Stimulated activated naive CD8-positive, alpha-beta T cell treated with anti-CD3 and anti-CD28 coated beads, Interleukin-15, Interleukin-2, amounts not matched to agents 100 U/mL and 50 U/mL, for 24 hours (primary cell): ENCODE data around the gene CHST11.

ENCODE experiments used
- ATAC-seq: fragments of 150-1000 bp; cut with Tn5 transposase; one replicate; pipeline ENCODE4 v1.10.0; 2021
- DNase-seq: peaks from one replicate; pipeline ENCODE4 v3.0.0; 2021

Gene CHST11

GRCh38 chr12:104585448-104586055 is 128.8 kb downstream of the CHST11 start:
- DNase-seq (no peak), ATAC-seq (no peak)

- DNase-seq (no peak), ATAC-seq (no peak)
Measured at GRCh38 chr12:104586351-104586919, 129.7 kb downstream of the CHST11 start.

GRCh38 chr12:104588047-104588920 is 131.5 kb downstream of the CHST11 start:
- no peak for ATAC-seq

GRCh38 chr12:104588921-104589590 is 132.3 kb downstream of the CHST11 start:
- no peak for ATAC-seq
- DNase-seq: no peak

More at GRCh38 chr12:104588047-104588920, 131.5 kb downstream of the CHST11 start:
- no peak for DNase-seq

- ATAC-seq: no peak
- DNase-seq: no peak
Measured at GRCh38 chr12:104590022-104590421, 133.3 kb downstream of the CHST11 start.

- ATAC-seq (no peak), DNase-seq (no peak)
Measured at GRCh38 chr12:104591257-104591885, 134.6 kb downstream of the CHST11 start.

- ATAC-seq (no peak), DNase-seq (no peak)
Measured at GRCh38 chr12:104593482-104593881, 136.7 kb downstream of the CHST11 start.

GRCh38 chr12:104596134-104596799 is 139.5 kb downstream of the CHST11 start:
- DNase-seq: no peak
- ATAC-seq: no peak

GRCh38 chr12:104596898-104597843 is 140.4 kb downstream of the CHST11 start:
- no peak for DNase-seq

GRCh38 chr12:104598342-104599271 is 141.9 kb downstream of the CHST11 start:
- ATAC-seq: no peak
- no peak for DNase-seq

More at GRCh38 chr12:104596898-104597843, 140.4 kb downstream of the CHST11 start:
- ATAC-seq: no peak

- ATAC-seq: no peak
- no peak for DNase-seq
Measured at GRCh38 chr12:104599272-104600035, 142.7 kb downstream of the CHST11 start.

- ATAC-seq (no peak), DNase-seq (no peak)
Measured at GRCh38 chr12:104600036-104600712, 143.4 kb downstream of the CHST11 start.

GRCh38 chr12:104600790-104601739 is 144.3 kb downstream of the CHST11 start:
- ATAC-seq (no peak), DNase-seq (no peak)

GRCh38 chr12:104602406-104602805 is 145.7 kb downstream of the CHST11 start:
- DNase-seq: no peak
- no peak for ATAC-seq

- no peak for DNase-seq
- ATAC-seq: no peak
Measured at GRCh38 chr12:104602896-104603295, 146.1 kb downstream of the CHST11 start.

- no peak for DNase-seq
- ATAC-seq: no peak
Measured at GRCh38 chr12:104603545-104603973, 146.8 kb downstream of the CHST11 start.
